ENCODE measurements around the gene EIF2S2.

DNA sequence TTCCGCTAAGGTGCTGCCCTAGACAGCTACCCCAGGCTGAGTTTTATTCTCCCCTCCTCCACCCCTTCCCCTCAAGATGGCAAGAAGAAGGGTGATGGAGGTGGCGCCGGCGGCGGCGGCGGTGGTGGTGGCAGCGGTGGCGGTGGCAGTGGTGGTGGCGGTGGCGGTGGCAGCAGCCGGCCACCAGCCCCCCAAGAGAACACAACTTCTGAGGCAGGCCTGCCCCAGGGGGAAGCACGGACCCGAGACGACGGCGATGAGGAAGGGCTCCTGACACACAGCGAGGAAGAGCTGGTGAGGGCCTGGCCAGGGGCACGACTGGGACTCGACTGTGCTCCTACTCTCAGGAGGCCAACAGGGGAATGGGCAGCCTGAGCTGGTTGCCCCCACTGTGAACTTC lies 35.1 kb downstream of the EIF2S2 start:
- TF ChIP-seq CTCF (conservative IDR thresholded peaks at IDR 0.05; ENCODE audit: low read depth, low read length): no peak
- TF ChIP-seq EZH2 (IDR thresholded peaks at IDR 0.05; ENCODE audit: borderline replicate concordance, low read depth, low read length, poor library complexity, severe bottlenecking): no peak
